WTC11 (cell line): ENCODE data around the gene UBR4. TPM values are rescaled to one million over a fixed set of nuclear protein-coding genes. Genes with fewer than 3 reads are reported as not detected.

Experiments used
- ATAC-seq: fragments of 200-7000 bp; cut with Tn5 transposase; 2 replicates; pipeline ENCODE4 v1.10.0; 2021; ENCODE audit warnings: mild to moderate bottlenecking, moderate library complexity
- CTCF ChIA-PET: fragments of 300-600 bp; sonication (Branson Sonifier 250); formaldehyde crosslinking; loops from one replicate; lab custom pipeline; 2021; ENCODE audit warnings: antibody characterized with exemption; lab: Charles Lee
- POLR2A ChIA-PET: fragments of 350-600 bp; sonication (Branson Sonifier 250); formaldehyde crosslinking; loops from one replicate; lab custom pipeline; 2021; ENCODE audit warnings: antibody characterized with exemption; lab: Charles Lee
- DNase-seq: peaks from one replicate; pipeline ENCODE4 v3.0.0; 2021; ENCODE audit warnings: low spot score
- H3K27ac Mint-ChIP-seq: 2 replicates; pipeline ENCODE4 v1.8.0; 2021; ENCODE audit warnings: mixed read lengths
- H3K27me3 Mint-ChIP-seq: 2 replicates; pipeline ENCODE4 v1.8.0; 2021; ENCODE audit warnings: low read depth, mild to moderate bottlenecking, moderate library complexity, mixed read lengths
- H3K36me3 Mint-ChIP-seq: 2 replicates; pipeline ENCODE4 v1.8.0; 2021; ENCODE audit warnings: mixed read lengths
- H3K4me1 Mint-ChIP-seq: 2 replicates; pipeline ENCODE4 v1.8.0; 2022; ENCODE audit warnings: mixed read lengths
- H3K4me3 Mint-ChIP-seq: 2 replicates; pipeline ENCODE4 v1.8.0; 2021; ENCODE audit warnings: mild to moderate bottlenecking, moderate library complexity, mixed read lengths
- H3K9me3 Mint-ChIP-seq: 2 replicates; pipeline ENCODE4 v1.8.0; 2021; ENCODE audit warnings: mixed read lengths
- ARID4B ChIP-seq: sonication (generic); formaldehyde crosslinking; IDR thresholded peaks from 2 replicates; pipeline ENCODE4 v1.8.0; 2023; ENCODE audit warnings: missing genetic modification reagents, mild to moderate bottlenecking, borderline replicate concordance
- EMX1 ChIP-seq: fragments of 250-450 bp; sonication (Bioruptor Pico); IDR thresholded peaks from 2 replicates; pipeline ENCODE4 v1.8.0; 2021; ENCODE audit warnings: mild to moderate bottlenecking
- FOXJ3 ChIP-seq: sonication (generic); formaldehyde crosslinking; IDR thresholded peaks from 2 replicates; pipeline ENCODE4 v1.9.0; 2021; ENCODE audit warnings: missing genetic modification reagents, mild to moderate bottlenecking, borderline replicate concordance
- FOXK1 ChIP-seq: sonication (generic); formaldehyde crosslinking; IDR thresholded peaks from 2 replicates; pipeline ENCODE4 v1.8.0; 2022; ENCODE audit warnings: mild to moderate bottlenecking, moderate library complexity, missing genetic modification reagents
- GABPB1 ChIP-seq: sonication (generic); formaldehyde crosslinking; IDR thresholded peaks from 2 replicates; pipeline ENCODE4 v1.8.1; 2023; ENCODE audit warnings: mild to moderate bottlenecking, missing genetic modification reagents
- HMGA2 ChIP-seq: fragments of 250-450 bp; sonication (Bioruptor Pico); IDR thresholded peaks from 2 replicates; pipeline ENCODE4 v1.4.0; 2021; ENCODE audit warnings: mild to moderate bottlenecking, moderate library complexity
- JAZF1 ChIP-seq: fragments of 250-450 bp; sonication (Bioruptor Pico); IDR thresholded peaks from 2 replicates; pipeline ENCODE4 v1.9.0; 2021; ENCODE audit warnings: moderate library complexity, mild to moderate bottlenecking, inconsistent platforms
- MAX ChIP-seq: sonication (generic); formaldehyde crosslinking; IDR thresholded peaks from 2 replicates; pipeline ENCODE4 v1.8.0; 2022; ENCODE audit warnings: mild to moderate bottlenecking, missing genetic modification reagents
- NFE2L1 ChIP-seq: sonication (generic); formaldehyde crosslinking; IDR thresholded peaks from 2 replicates; pipeline ENCODE4 v1.8.1; 2023; ENCODE audit warnings: missing genetic modification reagents
- NFYB ChIP-seq: sonication (generic); formaldehyde crosslinking; conservative IDR thresholded peaks from 2 replicates; pipeline ENCODE4 v1.8.0; 2022; ENCODE audit warnings: low read depth, missing genetic modification reagents
- NR2C2 ChIP-seq: sonication (generic); formaldehyde crosslinking; IDR thresholded peaks from 2 replicates; pipeline ENCODE4 v1.8.0; 2022; ENCODE audit warnings: mild to moderate bottlenecking, missing genetic modification reagents
- PRRX2 ChIP-seq: fragments of 250-450 bp; sonication (Bioruptor Pico); IDR thresholded peaks from 2 replicates; pipeline ENCODE4 v1.8.0; 2021; ENCODE audit warnings: mild to moderate bottlenecking
- SOX15 ChIP-seq: fragments of 250-450 bp; sonication (Bioruptor Pico); IDR thresholded peaks from 2 replicates; pipeline ENCODE4 v1.9.0; 2021; ENCODE audit warnings: mild to moderate bottlenecking
- TCF7 ChIP-seq: sonication (generic); formaldehyde crosslinking; IDR thresholded peaks from 2 replicates; pipeline ENCODE4 v1.8.0; 2022; ENCODE audit warnings: mild to moderate bottlenecking, low read depth, missing genetic modification reagents, moderate library complexity
- TEAD1 ChIP-seq: sonication (generic); formaldehyde crosslinking; IDR thresholded peaks from 2 replicates; pipeline ENCODE4 v1.8.0; 2022; ENCODE audit warnings: mild to moderate bottlenecking, missing genetic modification reagents
- TP53 ChIP-seq: sonication (generic); formaldehyde crosslinking; IDR thresholded peaks from 2 replicates; pipeline ENCODE4 v1.8.1; 2023; ENCODE audit warnings: mild to moderate bottlenecking, missing genetic modification reagents
- ZNF121 ChIP-seq: sonication (generic); formaldehyde crosslinking; IDR thresholded peaks from 2 replicates; pipeline ENCODE4 v1.8.0; 2023; ENCODE audit warnings: missing genetic modification reagents
- ZNF317 ChIP-seq: sonication (generic); formaldehyde crosslinking; IDR thresholded peaks from 2 replicates; pipeline ENCODE4 v1.8.1; 2023; ENCODE audit warnings: low read depth, mild to moderate bottlenecking, moderate library complexity, missing genetic modification reagents, borderline replicate concordance
- total RNA-seq: library from RNA; stranded (reverse); gene quantifications from 3 replicates; pipeline ENCODE4 v1.2.3, GENCODE V29; 2021
- TF ChIP-seq, protein P1 (sequence below): fragments of 250-450 bp; sonication (Bioruptor Pico); IDR thresholded peaks from 2 replicates; pipeline ENCODE4 v1.9.0; 2021; ENCODE audit warnings: mild to moderate bottlenecking
- TF ChIP-seq, protein P2 (sequence below): fragments of 200-600 bp; IDR thresholded peaks from 2 replicates; pipeline ENCODE4 v1.8.0; 2022; ENCODE audit warnings: antibody characterized with exemption
- TF ChIP-seq, protein P3 (sequence below): fragments of 250-450 bp; sonication (Bioruptor Pico); IDR thresholded peaks from 2 replicates; pipeline ENCODE4 v1.9.0; 2021; ENCODE audit warnings: moderate library complexity, mild to moderate bottlenecking, inconsistent platforms, borderline replicate concordance

The UBR4 gene
- total RNA-seq, 1 experiment from 2014 or later: 179 TPM

DNA sequence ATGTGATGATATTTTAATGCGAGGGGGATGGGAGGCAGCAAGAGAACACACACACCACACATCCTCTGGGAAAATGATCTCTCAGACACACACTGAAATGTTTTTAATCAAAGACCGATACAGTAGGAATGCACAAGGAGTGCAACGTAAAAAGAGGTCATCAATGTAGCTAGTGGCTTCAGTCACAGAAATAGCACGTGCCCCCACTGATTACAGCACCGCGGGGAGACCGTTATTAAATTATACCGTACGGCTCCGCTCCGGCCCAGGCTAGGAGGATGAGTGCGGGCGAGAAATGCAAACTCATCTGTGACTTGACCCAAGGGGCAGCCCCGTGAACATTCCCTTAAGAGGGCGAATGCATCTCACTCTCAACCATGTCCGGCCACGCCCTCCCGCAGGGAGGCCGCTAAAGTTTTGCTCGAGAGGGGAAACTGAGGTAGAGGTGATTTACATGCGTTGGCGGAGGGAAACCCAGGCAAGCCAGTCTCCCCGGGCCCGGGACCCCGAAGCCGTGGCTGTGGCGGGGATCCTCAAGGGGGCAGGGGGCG is 552 bp downstream of the UBR4 start:
- ATAC-seq (peak; percentile 14), DNase-seq (no peak)
- CTCF ChIA-PET: no interaction called here
- POLR2A ChIA-PET: interaction anchor here (0.6 kb wide), 1 partner anchor 944 kb away, joined by 5 read pairs; no protein-coding TSS in a partner anchor
- Mint-ChIP-seq H3K4me1 (peaks cover 31% of the 10 kb centered on the region), H3K36me3 (peaks cover 2% of the 10 kb centered on the region; the same call in 1 of the 2 replicates), H3K4me3 (peak overlapping the region; percentile 94), H3K27me3 (no peaks in the 10 kb centered on the region), H3K9me3 (no peaks in the 10 kb centered on the region), H3K27ac (peak overlapping the region; percentile 97)
- TF ChIP-seq NFYB (no peak), EMX1 (CRISPR knock-in tag) (no peak), SOX15 (CRISPR knock-in tag) (no peak), ARID4B (CRISPR knock-in tag) (no peak), GABPB1 (CRISPR knock-in tag) (no peak), TCF7 (CRISPR knock-in tag) (no peak), TEAD1 (CRISPR knock-in tag) (no peak; the same call in 1 of the 2 replicates), HMGA2 (CRISPR knock-in tag) (no peak), PRRX2 (CRISPR knock-in tag) (no peak), ZNF317 (CRISPR knock-in tag) (no peak), FOXK1 (CRISPR knock-in tag) (no peak)
- TF ChIP-seq, protein P1, sequence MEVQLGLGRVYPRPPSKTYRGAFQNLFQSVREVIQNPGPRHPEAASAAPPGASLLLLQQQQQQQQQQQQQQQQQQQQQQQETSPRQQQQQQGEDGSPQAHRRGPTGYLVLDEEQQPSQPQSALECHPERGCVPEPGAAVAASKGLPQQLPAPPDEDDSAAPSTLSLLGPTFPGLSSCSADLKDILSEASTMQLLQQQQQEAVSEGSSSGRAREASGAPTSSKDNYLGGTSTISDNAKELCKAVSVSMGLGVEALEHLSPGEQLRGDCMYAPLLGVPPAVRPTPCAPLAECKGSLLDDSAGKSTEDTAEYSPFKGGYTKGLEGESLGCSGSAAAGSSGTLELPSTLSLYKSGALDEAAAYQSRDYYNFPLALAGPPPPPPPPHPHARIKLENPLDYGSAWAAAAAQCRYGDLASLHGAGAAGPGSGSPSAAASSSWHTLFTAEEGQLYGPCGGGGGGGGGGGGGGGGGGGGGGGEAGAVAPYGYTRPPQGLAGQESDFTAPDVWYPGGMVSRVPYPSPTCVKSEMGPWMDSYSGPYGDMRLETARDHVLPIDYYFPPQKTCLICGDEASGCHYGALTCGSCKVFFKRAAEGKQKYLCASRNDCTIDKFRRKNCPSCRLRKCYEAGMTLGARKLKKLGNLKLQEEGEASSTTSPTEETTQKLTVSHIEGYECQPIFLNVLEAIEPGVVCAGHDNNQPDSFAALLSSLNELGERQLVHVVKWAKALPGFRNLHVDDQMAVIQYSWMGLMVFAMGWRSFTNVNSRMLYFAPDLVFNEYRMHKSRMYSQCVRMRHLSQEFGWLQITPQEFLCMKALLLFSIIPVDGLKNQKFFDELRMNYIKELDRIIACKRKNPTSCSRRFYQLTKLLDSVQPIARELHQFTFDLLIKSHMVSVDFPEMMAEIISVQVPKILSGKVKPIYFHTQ (CRISPR knock-in tag): no peak

- H3K9me3 Mint-ChIP-seq: no peaks in the 10 kb centered on the region
- peaks cover 31% of the 10 kb centered on the region for H3K4me1 Mint-ChIP-seq
- ChIA-PET CTCF (no interaction called here), POLR2A (no interaction called here)
- peak overlapping the region; percentile 97 for H3K27ac Mint-ChIP-seq
- no peaks in the 10 kb centered on the region; the same call in 1 of the 2 replicates for H3K36me3 Mint-ChIP-seq
- TF ChIP-seq NFYB (no peak), TEAD1 (CRISPR knock-in tag) (no peak), ZNF121 (no peak), ZNF317 (CRISPR knock-in tag) (no peak), SOX15 (CRISPR knock-in tag) (no peak), MAX (CRISPR knock-in tag) (no peak), NR2C2 (CRISPR knock-in tag) (no peak), NFE2L1 (CRISPR knock-in tag) (no peak), FOXJ3 (CRISPR knock-in tag) (no peak), TP53 (CRISPR knock-in tag) (no peak), JAZF1 (CRISPR knock-in tag) (no peak)
- TF ChIP-seq, protein P2, sequence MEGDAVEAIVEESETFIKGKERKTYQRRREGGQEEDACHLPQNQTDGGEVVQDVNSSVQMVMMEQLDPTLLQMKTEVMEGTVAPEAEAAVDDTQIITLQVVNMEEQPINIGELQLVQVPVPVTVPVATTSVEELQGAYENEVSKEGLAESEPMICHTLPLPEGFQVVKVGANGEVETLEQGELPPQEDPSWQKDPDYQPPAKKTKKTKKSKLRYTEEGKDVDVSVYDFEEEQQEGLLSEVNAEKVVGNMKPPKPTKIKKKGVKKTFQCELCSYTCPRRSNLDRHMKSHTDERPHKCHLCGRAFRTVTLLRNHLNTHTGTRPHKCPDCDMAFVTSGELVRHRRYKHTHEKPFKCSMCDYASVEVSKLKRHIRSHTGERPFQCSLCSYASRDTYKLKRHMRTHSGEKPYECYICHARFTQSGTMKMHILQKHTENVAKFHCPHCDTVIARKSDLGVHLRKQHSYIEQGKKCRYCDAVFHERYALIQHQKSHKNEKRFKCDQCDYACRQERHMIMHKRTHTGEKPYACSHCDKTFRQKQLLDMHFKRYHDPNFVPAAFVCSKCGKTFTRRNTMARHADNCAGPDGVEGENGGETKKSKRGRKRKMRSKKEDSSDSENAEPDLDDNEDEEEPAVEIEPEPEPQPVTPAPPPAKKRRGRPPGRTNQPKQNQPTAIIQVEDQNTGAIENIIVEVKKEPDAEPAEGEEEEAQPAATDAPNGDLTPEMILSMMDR: no peak
- TF ChIP-seq, protein P3, sequence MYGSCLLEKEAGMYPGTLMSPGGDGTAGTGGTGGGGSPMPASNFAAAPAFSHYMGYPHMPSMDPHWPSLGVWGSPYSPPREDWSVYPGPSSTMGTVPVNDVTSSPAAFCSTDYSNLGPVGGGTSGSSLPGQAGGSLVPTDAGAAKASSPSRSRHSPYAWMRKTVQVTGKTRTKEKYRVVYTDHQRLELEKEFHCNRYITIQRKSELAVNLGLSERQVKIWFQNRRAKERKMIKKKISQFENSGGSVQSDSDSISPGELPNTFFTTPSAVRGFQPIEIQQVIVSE (CRISPR knock-in tag): no peak
- peak overlapping the region; percentile 94 for H3K4me3 Mint-ChIP-seq
- no peaks in the 10 kb centered on the region for H3K27me3 Mint-ChIP-seq
- ATAC-seq (no peak), DNase-seq (no peak)
Observed at GRCh38 chr1:19208710-19209438, 1.2 kb downstream of the UBR4 start.
